H1 (cell line): Measurements from ENCODE around the gene DES. TPM values are rescaled to one million over a fixed set of nuclear protein-coding genes. Genes with fewer than 3 reads are reported as not detected.

Experiments
- ATF2 ChIP-seq: IDR thresholded peaks from 2 replicates; pipeline ENCODE4 v1.6.1; 2012; ENCODE audit warnings: low read length, inconsistent platforms
- CHD7 ChIP-seq: fragments of 300-600 bp; sonication (generic); IDR thresholded peaks from 2 replicates; pipeline ENCODE4 v1.7.1; 2012; ENCODE audit warnings: low read length, moderate library complexity, mild to moderate bottlenecking, inconsistent platforms; ENCODE audit not compliant: insufficient replicate concordance
- KDM1A ChIP-seq: fragments of 200-600, 300-600 bp; sonication (generic); IDR thresholded peaks from 2 replicates; pipeline ENCODE4 v1.7.1; 2016; ENCODE audit warnings: mild to moderate bottlenecking, low read length, borderline replicate concordance
- NANOG ChIP-seq: IDR thresholded peaks from 2 replicates; pipeline ENCODE4 v1.6.1; 2011; ENCODE audit warnings: low read length, low read depth, mild to moderate bottlenecking, inconsistent platforms; ENCODE audit not compliant: insufficient read depth, poor library complexity, severe bottlenecking
- SIRT6 ChIP-seq: IDR thresholded peaks from one replicate; pipeline ENCODE4 v1.7.1; 2012; ENCODE audit warnings: low read length, inconsistent platforms
- TBP ChIP-seq: IDR thresholded peaks from 2 replicates; pipeline ENCODE4 v1.6.1; 2011; ENCODE audit warnings: low read depth, low read length, improper control_type of control experiment
- TEAD4 ChIP-seq: IDR thresholded peaks from 2 replicates; pipeline ENCODE4 v1.6.1; 2012; ENCODE audit warnings: low read depth, low read length, inconsistent platforms, mixed read lengths
- polyA plus RNA-seq, 7 experiments: library from polyadenylated mRNA; depleted of rRNA in 3 of 7; stranded (reverse) in 5 of 7; unstranded in 2 of 7; fragments of >200 nt in 5 of 7; fragments of 200-250 nt in 2 of 7; gene quantifications; 1 replicate in 5 of 7; 2 replicates in 1 of 7; 4 replicates in 1 of 7; pipeline versions ENCODE4 v1.2.1 to v1.2.3, GENCODE V29; 2011 to 2013; ENCODE audit warnings: missing spikeins in 2 of 7, mixed read lengths in 2 of 7
- total RNA-seq: library from RNA; stranded (reverse); fragmentation: NEBNext Ultra II Directional; extraction: Animal tissue kit (Norgen Biotek cat#: 25700); gene quantifications from 2 replicates; pipeline ENCODE4 v1.2.1, GENCODE V29; 2021

Gene DES
- total and polyA plus RNA-seq, 2 of the 8 experiments (the other 6 are each of a cell fraction or from before 2014, with no cell fraction given), result 1.8 to 4.3 TPM

- no peak for TF ChIP-seq CHD7
- TF ChIP-seq ATF2, result no peak
- no peak for TF ChIP-seq NANOG
- no peak for TF ChIP-seq SIRT6
- no peak for TF ChIP-seq TBP
- TF ChIP-seq TEAD4, result no peak
- TF ChIP-seq KDM1A, result no peak
These were observed 16.6 kb upstream of the DES start (continued) for GRCh38 chr2:219401606-219402005.
